Umbilical cord (tissue), 2 donors: Measurements from ENCODE around the gene TBL1XR1. TPM values are rescaled to one million over a fixed set of nuclear protein-coding genes. Genes with fewer than 3 reads are reported as not detected.

Experiments used
- DNase-seq: peaks from one replicate; pipeline ENCODE4 v3.0.0-alpha.2; 2015; ENCODE audit warnings: low spot score
- total RNA-seq: library from RNA; depleted of rRNA; stranded (reverse); fragments of >200 nt; gene quantifications from one replicate; pipeline ENCODE4 v1.2.3, GENCODE V29; 2014; ENCODE audit warnings: low replicate concordance; ENCODE audit not compliant: insufficient read depth

TBL1XR1 gene
- total RNA-seq, 1 donor from 2014 or later = 134 TPM

GRCh38 chr3:177110386-177110785 lies 86.9 kb downstream of the TBL1XR1 start:
- DNase-seq = no peak

GRCh38 chr3:177109688-177110330 lies 87.5 kb downstream of the TBL1XR1 start:
- no peak for DNase-seq

GRCh38 chr3:177108648-177109047 lies 88.6 kb downstream of the TBL1XR1 start:
- no peak for DNase-seq

- DNase-seq = no peak
These were observed 89.6 kb downstream of the TBL1XR1 start for GRCh38 chr3:177107461-177108239.

GRCh38 chr3:177106594-177106993 lies 90.7 kb downstream of the TBL1XR1 start:
- DNase-seq = no peak

GRCh38 chr3:177106184-177106583 lies 91.1 kb downstream of the TBL1XR1 start:
- DNase-seq = no peak

- DNase-seq = no peak
These were observed 91.7 kb downstream of the TBL1XR1 start for GRCh38 chr3:177105623-177106022.

- DNase-seq = no peak
These were observed 92.8 kb downstream of the TBL1XR1 start for GRCh38 chr3:177104299-177104992.

- DNase-seq = peak; percentile 53
These were observed 94.7 kb downstream of the TBL1XR1 start for GRCh38 chr3:177102553-177102952.

GRCh38 chr3:177098551-177098950 lies 98.7 kb downstream of the TBL1XR1 start:
- DNase-seq = no peak

GRCh38 chr3:177096615-177097014 lies 100.7 kb downstream of the TBL1XR1 start:
- DNase-seq = peak; percentile 2

GRCh38 chr3:177093966-177094365 lies 103.3 kb downstream of the TBL1XR1 start:
- no peak for DNase-seq

- DNase-seq = no peak
These were observed 107.4 kb downstream of the TBL1XR1 start for GRCh38 chr3:177089901-177090300.

GRCh38 chr3:177089110-177089509 lies 108.2 kb downstream of the TBL1XR1 start:
- no peak for DNase-seq

GRCh38 chr3:177085794-177086193 lies 111.5 kb downstream of the TBL1XR1 start:
- DNase-seq = no peak

GRCh38 chr3:177084616-177085015 lies 112.7 kb downstream of the TBL1XR1 start:
- no peak for DNase-seq

- no peak for DNase-seq
These were observed 117.2 kb downstream of the TBL1XR1 start for GRCh38 chr3:177080122-177080521.

GRCh38 chr3:177079684-177080083 lies 117.6 kb downstream of the TBL1XR1 start:
- no peak for DNase-seq

GRCh38 chr3:177071496-177072156 lies 125.7 kb downstream of the TBL1XR1 start:
- DNase-seq = no peak

- DNase-seq = no peak
These were observed 127.6 kb downstream of the TBL1XR1 start for GRCh38 chr3:177069514-177070329.

- DNase-seq = no peak
These were observed 128.3 kb downstream of the TBL1XR1 start for GRCh38 chr3:177068967-177069366.
